Activated CD4-positive, alpha-beta T cell treated with anti-CD3 and anti-CD28 coated beads, Interleukin-2, amount 10 ng/mL, durations not matched to agents 7 days and 5 days (primary cell): ENCODE measurements around the gene TBC1D4. TPM values are rescaled to one million over a fixed set of nuclear protein-coding genes. Genes with fewer than 3 reads are reported as not detected.
A peak's percentile ranks its signal among the peaks of the same experiment; 100 is the strongest.

Experiments used
- CTCF ChIA-PET: fragments of 350-600 bp; sonication (Branson Sonifier 250); formaldehyde crosslinking; loops from one replicate; lab custom pipeline; 2021; ENCODE audit warnings: antibody characterized with exemption; lab: Charles Lee
- POLR2A ChIA-PET: fragments of 350-600 bp; sonication (Branson Sonifier 250); formaldehyde crosslinking; loops from one replicate; lab custom pipeline; 2021; ENCODE audit warnings: antibody characterized with exemption; lab: Charles Lee
- DNase-seq: peaks from one replicate; pipeline ENCODE4 v3.0.0-alpha.2; 2020
- H3K27ac Mint-ChIP-seq: one replicate; pipeline ENCODE4 v1.8.0; 2021; ENCODE audit warnings: mild to moderate bottlenecking, moderate library complexity, mixed read lengths
- H3K27me3 Mint-ChIP-seq: one replicate; pipeline ENCODE4 v1.8.0; 2021; ENCODE audit warnings: mixed read lengths
- H3K36me3 Mint-ChIP-seq: one replicate; pipeline ENCODE4 v1.8.0; 2021; ENCODE audit warnings: low read depth, mixed read lengths
- H3K4me1 Mint-ChIP-seq: one replicate; pipeline ENCODE4 v1.8.0; 2021; ENCODE audit warnings: mixed read lengths
- H3K4me3 Mint-ChIP-seq: one replicate; pipeline ENCODE4 v1.8.0; 2021; ENCODE audit warnings: mild to moderate bottlenecking, moderate library complexity, mixed read lengths
- H3K9me3 Mint-ChIP-seq: one replicate; pipeline ENCODE4 v1.8.0; 2021; ENCODE audit warnings: mixed read lengths
- total RNA-seq, 2 experiments: library from RNA; stranded (reverse); gene quantifications; one replicate each; pipeline ENCODE4 v1.2.3, GENCODE V29; 2021

TBC1D4 gene
- total RNA-seq, 2 experiments from 2014 or later = 27.2 to 32.9 TPM

GRCh38 chr13:75480671-75481175 lies 1.2 kb downstream of the TBC1D4 start:
- Mint-ChIP-seq H3K36me3 (no peaks in the 10 kb centered on the region), H3K9me3 (no peaks in the 10 kb centered on the region), H3K4me3 (peak overlapping the region; percentile 74), H3K27me3 (peaks cover 68% of the 10 kb centered on the region), H3K27ac (no peak overlapping the region), H3K4me1 (peaks cover 16% of the 10 kb centered on the region)
- CTCF ChIA-PET = no interaction called here
- POLR2A ChIA-PET = no interaction called here
- peak; percentile 19 for DNase-seq

GRCh38 chr13:75479102-75479740 lies 2.7 kb downstream of the TBC1D4 start:
- Mint-ChIP-seq H3K4me3 (no peak overlapping the region), H3K27ac (no peak overlapping the region), H3K4me1 (peaks cover 14% of the 10 kb centered on the region), H3K36me3 (no peaks in the 10 kb centered on the region), H3K27me3 (peaks cover 56% of the 10 kb centered on the region), H3K9me3 (no peaks in the 10 kb centered on the region)
- POLR2A ChIA-PET = interaction anchor here (0.6 kb wide), 1 partner anchor 235 kb away, joined by 6 read pairs; no protein-coding TSS in a partner anchor
- CTCF ChIA-PET = no interaction called here
- DNase-seq = no peak

GRCh38 chr13:75478659-75479058 lies 3.3 kb downstream of the TBC1D4 start:
- DNase-seq = no peak
- POLR2A ChIA-PET = interaction anchor here (0.6 kb wide), 1 partner anchor 236 kb away, joined by 6 read pairs; no protein-coding TSS in a partner anchor
- H3K4me3 Mint-ChIP-seq = no peak overlapping the region
- H3K27ac Mint-ChIP-seq = no peak overlapping the region
- H3K27me3 Mint-ChIP-seq = peaks cover 51% of the 10 kb centered on the region
- CTCF ChIA-PET = no interaction called here
- H3K36me3 Mint-ChIP-seq = no peaks in the 10 kb centered on the region
- H3K9me3 Mint-ChIP-seq = no peaks in the 10 kb centered on the region
- peaks cover 14% of the 10 kb centered on the region for H3K4me1 Mint-ChIP-seq

GRCh38 chr13:75474956-75475355 lies 7.0 kb downstream of the TBC1D4 start:
- Mint-ChIP-seq H3K27me3 (peaks cover 31% of the 10 kb centered on the region), H3K9me3 (no peaks in the 10 kb centered on the region), H3K4me3 (no peak overlapping the region), H3K27ac (no peak overlapping the region), H3K4me1 (no peaks in the 10 kb centered on the region), H3K36me3 (no peaks in the 10 kb centered on the region)
- DNase-seq = no peak
- CTCF ChIA-PET = interaction anchor here (0.6 to 1.5 kb wide), 2 partner anchors 21 to 148 kb away, joined by 3 read pairs; no protein-coding TSS in a partner anchor
- POLR2A ChIA-PET = no interaction called here

GRCh38 chr13:75473468-75473867 lies 8.5 kb downstream of the TBC1D4 start:
- CTCF ChIA-PET = no interaction called here
- Mint-ChIP-seq H3K9me3 (no peaks in the 10 kb centered on the region), H3K4me1 (no peaks in the 10 kb centered on the region), H3K27me3 (peaks cover 20% of the 10 kb centered on the region), H3K27ac (no peak overlapping the region), H3K36me3 (no peaks in the 10 kb centered on the region), H3K4me3 (no peak overlapping the region)
- POLR2A ChIA-PET = interaction anchor here (0.6 kb wide), 1 partner anchor 66 kb away, joined by 3 read pairs; no protein-coding TSS in a partner anchor
- DNase-seq = no peak

- Mint-ChIP-seq H3K9me3 (no peaks in the 10 kb centered on the region), H3K4me1 (no peaks in the 10 kb centered on the region), H3K36me3 (no peaks in the 10 kb centered on the region), H3K27me3 (no peaks in the 10 kb centered on the region), H3K27ac (no peak overlapping the region), H3K4me3 (no peak overlapping the region)
- POLR2A ChIA-PET = no interaction called here
- CTCF ChIA-PET = no interaction called here
- DNase-seq = no peak
Measured at GRCh38 chr13:75470676-75471075, 11.3 kb downstream of the TBC1D4 start.

- no peaks in the 10 kb centered on the region for H3K4me1 Mint-ChIP-seq
- CTCF ChIA-PET = interaction anchor here (0.7 kb wide), 1 partner anchor 15 kb away, joined by 3 read pairs; no protein-coding TSS in a partner anchor
- POLR2A ChIA-PET = no interaction called here
- H3K27me3 Mint-ChIP-seq = peaks cover 2% of the 10 kb centered on the region
- H3K36me3 Mint-ChIP-seq = no peaks in the 10 kb centered on the region
- no peak for DNase-seq
- no peaks in the 10 kb centered on the region for H3K9me3 Mint-ChIP-seq
- H3K27ac Mint-ChIP-seq = no peak overlapping the region
- H3K4me3 Mint-ChIP-seq = no peak overlapping the region
Measured at GRCh38 chr13:75469047-75469446, 12.9 kb downstream of the TBC1D4 start.

- POLR2A ChIA-PET = no interaction called here
- Mint-ChIP-seq H3K27ac (no peak overlapping the region), H3K27me3 (peaks cover 2% of the 10 kb centered on the region), H3K36me3 (no peaks in the 10 kb centered on the region), H3K4me3 (no peak overlapping the region), H3K9me3 (no peaks in the 10 kb centered on the region), H3K4me1 (no peaks in the 10 kb centered on the region)
- CTCF ChIA-PET = interaction anchor here (0.6 to 1.4 kb wide), 2 partner anchors 9 to 84 kb away, joined by 4 read pairs; no protein-coding TSS in a partner anchor
- no peak for DNase-seq
Measured at GRCh38 chr13:75468602-75469001, 13.4 kb downstream of the TBC1D4 start.

- POLR2A ChIA-PET = no interaction called here
- Mint-ChIP-seq H3K36me3 (no peaks in the 10 kb centered on the region), H3K4me3 (no peak overlapping the region), H3K27ac (no peak overlapping the region), H3K27me3 (peaks cover 2% of the 10 kb centered on the region), H3K9me3 (no peaks in the 10 kb centered on the region), H3K4me1 (no peaks in the 10 kb centered on the region)
- CTCF ChIA-PET = interaction anchor here (0.6 to 1.4 kb wide), 2 partner anchors 9 to 83 kb away, joined by 4 read pairs; no protein-coding TSS in a partner anchor
- no peak for DNase-seq
Measured at GRCh38 chr13:75468098-75468497, 13.9 kb downstream of the TBC1D4 start.

- CTCF ChIA-PET = interaction anchor here (1.4 kb wide), 1 partner anchor 10 kb away, joined by 4 read pairs; no protein-coding TSS in a partner anchor
- H3K9me3 Mint-ChIP-seq = no peaks in the 10 kb centered on the region
- H3K27ac Mint-ChIP-seq = no peak overlapping the region
- H3K27me3 Mint-ChIP-seq = peaks cover 2% of the 10 kb centered on the region
- no peak for DNase-seq
- POLR2A ChIA-PET = no interaction called here
- H3K4me3 Mint-ChIP-seq = no peak overlapping the region
- H3K4me1 Mint-ChIP-seq = no peaks in the 10 kb centered on the region
- no peaks in the 10 kb centered on the region for H3K36me3 Mint-ChIP-seq
Measured at GRCh38 chr13:75467040-75467728, 14.8 kb downstream of the TBC1D4 start.

GRCh38 chr13:75465236-75465635 lies 16.7 kb downstream of the TBC1D4 start:
- ChIA-PET POLR2A (no interaction called here), CTCF (no interaction called here)
- Mint-ChIP-seq H3K4me1 (no peaks in the 10 kb centered on the region), H3K36me3 (no peaks in the 10 kb centered on the region), H3K4me3 (no peak overlapping the region), H3K27ac (no peak overlapping the region), H3K27me3 (peaks cover 2% of the 10 kb centered on the region), H3K9me3 (no peaks in the 10 kb centered on the region)
- DNase-seq = no peak

GRCh38 chr13:75461314-75461713 lies 20.7 kb downstream of the TBC1D4 start:
- ChIA-PET CTCF (interaction anchor here (1.2 kb wide), 1 partner anchor 11 kb away, joined by 3 read pairs; no protein-coding TSS in a partner anchor), POLR2A (no interaction called here)
- Mint-ChIP-seq H3K4me1 (no peaks in the 10 kb centered on the region), H3K27ac (no peak overlapping the region), H3K4me3 (no peak overlapping the region), H3K9me3 (no peaks in the 10 kb centered on the region), H3K27me3 (peaks cover 2% of the 10 kb centered on the region), H3K36me3 (no peaks in the 10 kb centered on the region)
- DNase-seq = no peak

GRCh38 chr13:75460644-75461043 lies 21.3 kb downstream of the TBC1D4 start:
- peaks cover 2% of the 10 kb centered on the region for H3K27me3 Mint-ChIP-seq
- H3K4me3 Mint-ChIP-seq = no peak overlapping the region
- no peaks in the 10 kb centered on the region for H3K4me1 Mint-ChIP-seq
- H3K27ac Mint-ChIP-seq = no peak overlapping the region
- CTCF ChIA-PET = interaction anchor here (1.2 kb wide), 1 partner anchor 12 kb away, joined by 3 read pairs; no protein-coding TSS in a partner anchor
- no peak for DNase-seq
- no peaks in the 10 kb centered on the region for H3K36me3 Mint-ChIP-seq
- no peaks in the 10 kb centered on the region for H3K9me3 Mint-ChIP-seq
- POLR2A ChIA-PET = no interaction called here
